Measurements from ENCODE around the gene PPFIA2. TPM values are rescaled to one million over a fixed set of nuclear protein-coding genes. Genes with fewer than 3 reads are reported as not detected.

PPFIA2 gene
- total RNA-seq, 1 donor from 2014 or later, result not detected

GRCh38 chr12:81533054-81533453 is 226.1 kb downstream of the PPFIA2 start:
- H3K9me3 Mint-ChIP-seq (ENCODE audit: unreplicated experiment), result no peaks in the 10 kb centered on the region
- DNase-seq (ENCODE audit: low spot score), result no peak
- H3K4me3 Mint-ChIP-seq (ENCODE audit: unreplicated experiment), result no peak overlapping the region
- no peaks in the 10 kb centered on the region for H3K4me1 Mint-ChIP-seq (ENCODE audit: unreplicated experiment)
- H3K27me3 Mint-ChIP-seq (ENCODE audit: unreplicated experiment), result no peaks in the 10 kb centered on the region
- TF ChIP-seq CTCF (IDR thresholded peaks at IDR 0.05; ENCODE audit: unreplicated experiment), result no peak
- no peaks in the 10 kb centered on the region for H3K36me3 Mint-ChIP-seq (ENCODE audit: low read depth, unreplicated experiment)
- no peak overlapping the region for H3K27ac Mint-ChIP-seq (ENCODE audit: unreplicated experiment)

GRCh38 chr12:81530352-81530751 is 228.8 kb downstream of the PPFIA2 start:
- no peaks in the 10 kb centered on the region for H3K9me3 Mint-ChIP-seq (ENCODE audit: unreplicated experiment)
- DNase-seq (ENCODE audit: low spot score), result no peak
- H3K4me3 Mint-ChIP-seq (ENCODE audit: unreplicated experiment), result no peak overlapping the region
- no peaks in the 10 kb centered on the region for H3K4me1 Mint-ChIP-seq (ENCODE audit: unreplicated experiment)
- no peaks in the 10 kb centered on the region for H3K27me3 Mint-ChIP-seq (ENCODE audit: unreplicated experiment)
- no peak for TF ChIP-seq CTCF (IDR thresholded peaks at IDR 0.05; ENCODE audit: unreplicated experiment)
- H3K36me3 Mint-ChIP-seq (ENCODE audit: low read depth, unreplicated experiment), result no peaks in the 10 kb centered on the region
- H3K27ac Mint-ChIP-seq (ENCODE audit: unreplicated experiment), result no peak overlapping the region

- Mint-ChIP-seq H3K4me1 (ENCODE audit: unreplicated experiment) (no peaks in the 10 kb centered on the region), H3K36me3 (ENCODE audit: low read depth, unreplicated experiment) (no peaks in the 10 kb centered on the region), H3K9me3 (ENCODE audit: unreplicated experiment) (no peaks in the 10 kb centered on the region), H3K27ac (ENCODE audit: unreplicated experiment) (no peak overlapping the region), H3K27me3 (ENCODE audit: unreplicated experiment) (no peaks in the 10 kb centered on the region), H3K4me3 (ENCODE audit: unreplicated experiment) (no peak overlapping the region)
- TF ChIP-seq CTCF (IDR thresholded peaks at IDR 0.05; ENCODE audit: unreplicated experiment), result no peak
- no peak for DNase-seq (ENCODE audit: low spot score)
These were observed 238.8 kb downstream of the PPFIA2 start for GRCh38 chr12:81520064-81520945.

GRCh38 chr12:81518638-81519037 is 240.5 kb downstream of the PPFIA2 start:
- no peak overlapping the region for H3K4me3 Mint-ChIP-seq (ENCODE audit: unreplicated experiment)
- no peak for TF ChIP-seq CTCF (IDR thresholded peaks at IDR 0.05; ENCODE audit: unreplicated experiment)
- H3K27me3 Mint-ChIP-seq (ENCODE audit: unreplicated experiment), result no peaks in the 10 kb centered on the region
- no peaks in the 10 kb centered on the region for H3K4me1 Mint-ChIP-seq (ENCODE audit: unreplicated experiment)
- H3K36me3 Mint-ChIP-seq (ENCODE audit: low read depth, unreplicated experiment), result no peaks in the 10 kb centered on the region
- no peaks in the 10 kb centered on the region for H3K9me3 Mint-ChIP-seq (ENCODE audit: unreplicated experiment)
- DNase-seq (ENCODE audit: low spot score), result no peak
- H3K27ac Mint-ChIP-seq (ENCODE audit: unreplicated experiment), result no peak overlapping the region

GRCh38 chr12:81517296-81517695 is 241.9 kb downstream of the PPFIA2 start:
- H3K27ac Mint-ChIP-seq (ENCODE audit: unreplicated experiment), result no peak overlapping the region
- TF ChIP-seq CTCF (IDR thresholded peaks at IDR 0.05; ENCODE audit: unreplicated experiment), result no peak
- H3K9me3 Mint-ChIP-seq (ENCODE audit: unreplicated experiment), result no peaks in the 10 kb centered on the region
- H3K4me1 Mint-ChIP-seq (ENCODE audit: unreplicated experiment), result no peaks in the 10 kb centered on the region
- DNase-seq (ENCODE audit: low spot score), result no peak
- no peaks in the 10 kb centered on the region for H3K27me3 Mint-ChIP-seq (ENCODE audit: unreplicated experiment)
- no peaks in the 10 kb centered on the region for H3K36me3 Mint-ChIP-seq (ENCODE audit: low read depth, unreplicated experiment)
- no peak overlapping the region for H3K4me3 Mint-ChIP-seq (ENCODE audit: unreplicated experiment)

Measured in endothelial cell (in vitro differentiated cells).